Mucosa of gallbladder (tissue), 1 donor: ENCODE measurements around the gene YIPF1. TPM values are rescaled to one million over a fixed set of nuclear protein-coding genes. Genes with fewer than 3 reads are reported as not detected.

Source experiments
- DNase-seq: peaks from one replicate; pipeline ENCODE4 v3.0.0-alpha.2; 2020; ENCODE audit warnings: low spot score
- total RNA-seq: library from RNA; stranded (reverse); gene quantifications from one replicate; pipeline ENCODE4 v1.2.1, GENCODE V29; 2021
- donor health status: DM: no; HTN: no; CAD: no.

The YIPF1 gene
- total RNA-seq: 37.1 TPM

GRCh38 chr1:53889304-53890298 lies at the start of gene YIPF1:
Gene YIPF1, minus strand, starts transcription at chr1:53889797. Its CDS starts 860 bp downstream, at chr1:53888937.
- peak; percentile 91 for DNase-seq

GRCh38 chr1:53938136-53938830 lies 48.7 kb upstream of the YIPF1 start:
- DNase-seq: no peak

- DNase-seq: no peak
Measured at GRCh38 chr1:53936430-53936829, 46.8 kb upstream of the YIPF1 start.

GRCh38 chr1:53934170-53934765 lies 44.7 kb upstream of the YIPF1 start:
- no peak for DNase-seq

- DNase-seq: no peak
Measured at GRCh38 chr1:53931523-53931922, 41.9 kb upstream of the YIPF1 start.

- DNase-seq: no peak
Measured at GRCh38 chr1:53930932-53931331, 41.3 kb upstream of the YIPF1 start.

- no peak for DNase-seq
Measured at GRCh38 chr1:53929246-53929960, 39.8 kb upstream of the YIPF1 start.

GRCh38 chr1:53927376-53927881 lies 37.8 kb upstream of the YIPF1 start:
- no peak for DNase-seq

GRCh38 chr1:53919675-53920066 lies 30.1 kb upstream of the YIPF1 start:
- DNase-seq: no peak

- no peak for DNase-seq
Measured at GRCh38 chr1:53918343-53918742, 28.7 kb upstream of the YIPF1 start.

GRCh38 chr1:53913352-53914033 lies 23.9 kb upstream of the YIPF1 start:
- no peak for DNase-seq

GRCh38 chr1:53911442-53911841 lies 21.8 kb upstream of the YIPF1 start:
- DNase-seq: no peak

- peak; percentile 25 for DNase-seq
Measured at GRCh38 chr1:53909946-53910345, 20.3 kb upstream of the YIPF1 start.

- DNase-seq: no peak
Measured at GRCh38 chr1:53906121-53906520, 16.5 kb upstream of the YIPF1 start.

- no peak for DNase-seq
Measured at GRCh38 chr1:53905509-53905908, 15.9 kb upstream of the YIPF1 start.

- no peak for DNase-seq
Measured at GRCh38 chr1:53902235-53903138, 12.9 kb upstream of the YIPF1 start.

GRCh38 chr1:53899708-53900107 lies 10.1 kb upstream of the YIPF1 start:
- DNase-seq: no peak

- peak; percentile 56 for DNase-seq
Measured at GRCh38 chr1:53899206-53899628, 9.6 kb upstream of the YIPF1 start.

GRCh38 chr1:53896635-53897229 lies 7.1 kb upstream of the YIPF1 start:
- DNase-seq: peak; percentile 43
